HEK293 (cell line): ENCODE data around the gene IL21.
A peak's percentile ranks its signal among the peaks of the same experiment; 100 is the strongest.
"Not testable (repeated sequence)": the region's sequence is repeated elsewhere in the genome, so short reads cannot be mapped to it uniquely, and the experiment has no call there.

Experiments used
- CTCF ChIA-PET: fragments of 350-600 bp; formaldehyde crosslinking; extraction: SDS; loops from one replicate; lab custom pipeline; 2021; ENCODE audit warnings: antibody characterized with exemption; lab: Yijun Ruan, JAX
- POLR2A ChIA-PET: fragments of 300-600 bp; formaldehyde crosslinking; extraction: SDS; loops from one replicate; lab custom pipeline; 2020; ENCODE audit warnings: antibody characterized with exemption, inconsistent platforms; lab: Yijun Ruan, JAX
- H3K27ac ChIP-seq: fragments of 200-500 bp; sonication (Bioruptor generic); 2 replicates; pipeline ENCODE4 v1.5.1; 2014; ENCODE audit warnings: low read depth, low read length, control low read depth, inconsistent platforms; ENCODE audit errors: extremely low read depth
- H3K36me3 ChIP-seq, 2 experiments: fragments of 200-500 bp in 1 of 2; sonication (Bioruptor generic) in 1 of 2; 1 replicate in 1 of 2; 2 replicates in 1 of 2; pipeline ENCODE4 v1.5.1; 2014 to 2017; ENCODE audit warnings: inconsistent platforms in 2 of 2, low read length in 2 of 2; ENCODE audit not compliant: control insufficient read depth in 2 of 2, insufficient read depth in 1 of 2
- H3K4me1 ChIP-seq: fragments of 200-500 bp; sonication (Bioruptor generic); 2 replicates; pipeline ENCODE4 v1.5.1; 2014; ENCODE audit warnings: mild to moderate bottlenecking, low read length, inconsistent platforms; ENCODE audit not compliant: control insufficient read depth, insufficient read depth
- H3K4me3 ChIP-seq: 2 replicates; pipeline ENCODE4 v1.5.1; 2011; ENCODE audit warnings: low read depth, mild to moderate bottlenecking, control low read depth, low read length, moderate library complexity
- H3K9me3 ChIP-seq: fragments of 200-500 bp; sonication (Bioruptor generic); 2 replicates; pipeline ENCODE4 v1.5.1; 2014; ENCODE audit warnings: low read depth, low read length, inconsistent platforms; ENCODE audit not compliant: control insufficient read depth, insufficient read depth
- BCL11B ChIP-seq: fragments of 450-650 bp; formaldehyde crosslinking; IDR thresholded peaks from 2 replicates; pipeline ENCODE4 v1.5.1; 2016; ENCODE audit warnings: low read depth, missing biosample characterization, missing genetic modification characterization
- PRDM1 ChIP-seq: fragments of 450-650 bp; formaldehyde crosslinking; IDR thresholded peaks from 2 replicates; pipeline ENCODE4; 2016; ENCODE audit warnings: missing biosample characterization, missing genetic modification characterization
- ZNF146 ChIP-seq: fragments of 450-650 bp; formaldehyde crosslinking; IDR thresholded peaks from 2 replicates; pipeline ENCODE4 v1.5.1; 2016; ENCODE audit warnings: missing biosample characterization, missing genetic modification characterization
- ZNF335 ChIP-seq: fragments of 450-650 bp; formaldehyde crosslinking; conservative IDR thresholded peaks from 2 replicates; pipeline ENCODE4 v1.5.1; 2016; ENCODE audit warnings: missing biosample characterization, missing genetic modification characterization
- ZNF654 ChIP-seq: fragments of 450-650 bp; formaldehyde crosslinking; IDR thresholded peaks from 2 replicates; pipeline ENCODE4 v1.5.1; 2016; ENCODE audit warnings: low read depth, missing biosample characterization, missing genetic modification characterization
- ZNF785 ChIP-seq: fragments of 450-650 bp; formaldehyde crosslinking; IDR thresholded peaks from 2 replicates; pipeline ENCODE4 v1.5.1; 2016; ENCODE audit warnings: missing biosample characterization, missing genetic modification characterization
- ZNF830 ChIP-seq: fragments of 450-650 bp; IDR thresholded peaks from 2 replicates; pipeline ENCODE4 v1.5.0; 2018; ENCODE audit warnings: missing biosample characterization, missing genetic modification characterization, low read depth, mild to moderate bottlenecking, moderate library complexity
- TF ChIP-seq, protein P1 (sequence below): fragments of 450-650 bp; formaldehyde crosslinking; IDR thresholded peaks from 2 replicates; pipeline ENCODE4; 2016; ENCODE audit warnings: missing biosample characterization, missing genetic modification characterization

The IL21 gene

DNA sequence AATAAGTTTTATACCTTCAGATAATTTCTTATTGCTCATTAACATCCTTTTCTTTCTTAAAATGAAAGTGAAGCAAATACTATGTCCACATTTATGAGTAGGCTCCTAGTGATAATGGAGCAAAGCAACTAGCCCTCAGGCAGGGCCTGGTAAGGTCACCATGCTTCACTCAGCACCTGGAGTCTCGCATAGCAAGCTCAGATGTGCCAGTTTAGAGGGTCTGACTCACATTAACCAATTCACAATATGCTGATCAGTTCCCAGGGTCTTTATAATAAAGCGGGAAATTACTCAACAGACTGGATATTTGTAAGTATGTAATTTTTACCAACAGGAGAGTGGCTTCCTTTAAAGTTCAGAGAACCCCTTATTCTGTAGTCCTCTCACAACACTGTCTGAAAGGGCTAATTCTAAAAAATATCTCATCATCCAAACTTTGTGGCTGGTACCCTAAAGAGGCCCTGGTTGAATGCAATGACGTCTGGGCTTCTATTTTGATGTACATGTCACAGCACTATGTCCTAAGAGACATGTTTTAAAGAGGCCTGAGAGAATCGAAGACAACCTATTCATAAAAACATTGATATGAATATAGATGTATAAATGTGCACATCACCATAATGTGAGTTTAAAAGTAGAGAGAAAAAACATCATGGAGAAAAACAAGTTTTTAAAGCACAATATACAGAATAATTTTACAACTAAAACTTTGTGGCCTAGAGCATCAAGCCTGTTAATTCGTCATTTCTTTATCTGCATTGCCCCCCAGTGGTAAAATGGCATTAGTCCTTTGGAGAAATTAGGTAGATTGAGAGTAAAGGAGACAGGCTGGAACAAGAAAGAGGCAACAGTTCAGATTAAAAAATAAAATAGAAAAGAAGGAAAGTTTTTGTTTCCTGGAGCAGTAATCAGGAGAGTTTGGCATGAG lies 44.3 kb downstream of the IL21 start:
- Histone ChIP-seq H3K27ac (no peak overlapping the region), H3K4me3 (no peak overlapping the region), H3K4me1 (no peaks in the 10 kb centered on the region), H3K9me3 (no peaks in the 10 kb centered on the region), H3K36me3 (no peaks in the 10 kb centered on the region)
- CTCF ChIA-PET, result interaction anchor here (0.5 to 2.3 kb wide), 9 partner anchors 8 to 683 kb away, joined by 3 to 24 read pairs (median 3); no protein-coding TSS in a partner anchor
- POLR2A ChIA-PET, result no interaction called here
- TF ChIP-seq PRDM1 (0 out of 2 replicates have a peak, but pooled peaks have one; percentile 14), ZNF830 (no peak), ZNF654 (peak; percentile 71), BCL11B (no peak)

DNA sequence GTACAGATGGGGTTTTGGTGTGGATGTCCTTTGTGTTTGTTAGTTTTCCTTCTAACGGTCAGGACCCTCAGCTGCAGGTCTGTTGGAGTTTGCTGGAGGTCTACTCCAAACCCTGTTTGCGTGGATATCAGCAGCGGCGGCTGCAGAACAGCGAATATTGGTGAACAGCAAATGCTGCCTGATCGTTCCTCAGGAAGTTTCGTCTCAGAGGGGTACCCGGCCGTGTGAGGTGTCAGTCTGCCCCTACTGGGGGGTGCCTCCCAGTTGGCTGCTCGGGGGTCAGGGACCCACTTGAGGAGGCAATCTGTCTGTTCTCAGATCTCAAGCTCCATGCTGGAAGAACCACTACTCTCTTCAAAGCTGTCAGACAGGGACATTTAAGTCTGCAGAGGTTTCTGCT lies 46.5 kb downstream of the IL21 start:
- H3K4me3 ChIP-seq, H3K4me1 ChIP-seq, H3K9me3 ChIP-seq, H3K36me3 ChIP-seq, POLR2A ChIA-PET, H3K27ac ChIP-seq: not testable (repeated sequence)
- CTCF ChIA-PET, result interaction anchor here (0.6 kb wide), 1 partner anchor 841 kb away, joined by 3 read pairs; no protein-coding TSS in a partner anchor

DNA sequence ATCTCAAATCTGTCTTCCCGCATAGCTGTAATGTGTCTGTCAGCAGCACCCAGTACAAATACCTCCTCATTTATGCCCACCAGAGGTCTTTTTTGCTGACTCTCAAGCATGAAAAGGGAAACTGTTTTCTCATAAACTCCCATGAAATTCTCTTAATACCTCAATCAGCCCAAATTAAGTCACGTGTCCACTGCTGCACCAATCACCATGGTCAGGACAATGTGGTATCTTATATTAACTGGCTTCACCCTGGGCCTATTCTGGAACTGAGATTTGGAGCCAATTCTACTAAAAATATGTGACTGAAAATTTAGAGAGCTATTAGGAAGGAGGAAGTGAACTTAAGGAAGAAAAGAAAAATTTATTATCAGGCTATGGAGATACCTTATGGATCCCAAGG lies 58.4 kb downstream of the IL21 start:
- ChIA-PET POLR2A (no interaction called here), CTCF (no interaction called here)
- H3K36me3 ChIP-seq, result no peaks in the 10 kb centered on the region
- no peaks in the 10 kb centered on the region for H3K4me1 ChIP-seq
- TF ChIP-seq ZNF146 (tag by site-specific recombination) (no peak), ZNF785 (tag by site-specific recombination) (no peak), ZNF335 (tag by site-specific recombination) (no peak)
- TF ChIP-seq, protein P1, sequence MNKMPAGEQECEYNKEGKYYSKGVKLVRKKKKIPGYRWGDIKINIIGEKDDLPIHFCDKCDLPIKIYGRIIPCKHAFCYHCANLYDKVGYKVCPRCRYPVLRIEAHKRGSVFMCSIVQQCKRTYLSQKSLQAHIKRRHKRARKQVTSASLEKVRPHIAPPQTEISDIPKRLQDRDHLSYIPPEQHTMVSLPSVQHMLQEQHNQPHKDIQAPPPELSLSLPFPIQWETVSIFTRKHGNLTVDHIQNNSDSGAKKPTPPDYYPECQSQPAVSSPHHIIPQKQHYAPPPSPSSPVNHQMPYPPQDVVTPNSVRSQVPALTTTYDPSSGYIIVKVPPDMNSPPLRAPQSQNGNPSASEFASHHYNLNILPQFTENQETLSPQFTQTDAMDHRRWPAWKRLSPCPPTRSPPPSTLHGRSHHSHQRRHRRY (tag by site-specific recombination), result no peak
- TF ChIP-seq, all 188 proteins: peak for 0
- no peak overlapping the region for H3K4me3 ChIP-seq
- H3K27ac ChIP-seq, result no peak overlapping the region
- H3K9me3 ChIP-seq, result no peaks in the 10 kb centered on the region
